A549 (cell line): ENCODE measurements around the gene TMEM183A. TPM values are rescaled to one million over a fixed set of nuclear protein-coding genes. Genes with fewer than 3 reads are reported as not detected.

Experiments
- ATAC-seq, 2 experiments: fragments of 200-7000 bp in 1 of 2; fragments of >200 bp in 1 of 2; cut with Nextera tagmentation in 1 of 2; cut with Tn5 transposase in 1 of 2; 3 replicates each; pipeline versions ENCODE4 v1.8.0 to v1.9.1; 2018 to 2020; ENCODE audit warnings: mild to moderate bottlenecking in 1 of 2, moderate library complexity in 1 of 2
- CTCF ChIA-PET: fragments of 300-600 bp; sonication (Branson Sonifier 250); formaldehyde crosslinking; extraction: SDS; loops from one replicate; lab custom pipeline; 2021; ENCODE audit warnings: antibody characterized with exemption, inconsistent platforms; lab: Yijun Ruan, JAX
- POLR2A ChIA-PET: fragments of 350-600 bp; formaldehyde crosslinking; extraction: SDS; loops from one replicate; lab custom pipeline; 2021; ENCODE audit warnings: antibody characterized with exemption, inconsistent platforms; lab: Yijun Ruan, JAX
- DNase-seq, 2 experiments: peaks; one replicate each; pipeline versions ENCODE4 v3.0.0 to v3.0.0-alpha.2; 2011 to 2016; ENCODE audit warnings: low read depth in 1 of 2, low spot score in 1 of 2
- FAIRE-seq: peaks from 2 replicates; lab custom pipeline; 2011; peaks lifted over from hg19 to GRCh38; lab: Jason Lieb, UNC
- H3K27ac ChIP-seq, 2 experiments: fragments of >200 bp; sonication (Bioruptor Twin); formaldehyde crosslinking; 3 replicates each; pipeline ENCODE4 v1.5.1; 2016 to 2017
- H3K4me1 ChIP-seq: fragments of >200 bp; sonication (Bioruptor Twin); formaldehyde crosslinking; 3 replicates; pipeline ENCODE4 v1.6.1; 2016
- H3K4me2 ChIP-seq: fragments of >200 bp; sonication (Bioruptor Twin); formaldehyde crosslinking; 3 replicates; pipeline ENCODE4 v1.6.1; 2016
- H3K4me3 ChIP-seq: fragments of >200 bp; sonication (Bioruptor Twin); formaldehyde crosslinking; 3 replicates; pipeline ENCODE4 v1.5.1; 2016
- H3K9me3 ChIP-seq: fragments of >200 bp; sonication (Bioruptor Twin); formaldehyde crosslinking; 3 replicates; pipeline ENCODE4 v1.6.1; 2016
- CBX2 ChIP-seq: fragments of 200-600 bp; sonication (generic); IDR thresholded peaks from 2 replicates; pipeline ENCODE4 v1.6.1; 2016; ENCODE audit warnings: low read depth, mild to moderate bottlenecking, borderline replicate concordance
- CEBPB ChIP-seq, 2 experiments: fragments of >200 bp in 1 of 2; sonication (Bioruptor Twin) in 1 of 2; formaldehyde crosslinking in 1 of 2; IDR thresholded peaks; 2 replicates each; pipeline ENCODE4 v1.6.1; 2012 to 2016
- CHD2 ChIP-seq: fragments of 150-350 bp; IDR thresholded peaks from 2 replicates; pipeline ENCODE4 v1.6.1; 2014; ENCODE audit warnings: low read length; ENCODE audit not compliant: partially characterized antibody
- CHD4 ChIP-seq: fragments of 200-600 bp; sonication (generic); IDR thresholded peaks from 2 replicates; pipeline ENCODE4 v1.6.1; 2016; ENCODE audit warnings: antibody characterized with exemption, mild to moderate bottlenecking, borderline replicate concordance
- ESRRA ChIP-seq: fragments of 150-350 bp; IDR thresholded peaks from 2 replicates; pipeline ENCODE4 v1.6.1; 2014; ENCODE audit warnings: mild to moderate bottlenecking, low read length, borderline replicate concordance
- FOSB ChIP-seq: fragments of 250-450 bp; sonication (Bioruptor Pico); IDR thresholded peaks from 2 replicates; pipeline ENCODE4 v1.5.0; 2020; ENCODE audit warnings: mild to moderate bottlenecking, moderate library complexity
- HDAC2 ChIP-seq: fragments of 200-600 bp; sonication (generic); IDR thresholded peaks from 2 replicates; pipeline ENCODE4 v1.6.1; 2016
- HEYL ChIP-seq: fragments of 250-450 bp; sonication (Bioruptor Pico); IDR thresholded peaks from 2 replicates; pipeline ENCODE4 v1.8.0; 2021; ENCODE audit warnings: mild to moderate bottlenecking, moderate library complexity
- HOXB13 ChIP-seq: fragments of 250-450 bp; sonication (Bioruptor Pico); IDR thresholded peaks from 2 replicates; pipeline ENCODE4 v1.5.0; 2020; ENCODE audit warnings: low read depth, mild to moderate bottlenecking, moderate library complexity
- KDM1A ChIP-seq: fragments of 200-600 bp; sonication (generic); IDR thresholded peaks from 2 replicates; pipeline ENCODE4 v1.6.1; 2016; ENCODE audit warnings: low read depth, mild to moderate bottlenecking
- MAFK ChIP-seq: fragments of 450-650 bp; IDR thresholded peaks from 2 replicates; pipeline ENCODE4 v1.6.1; 2014; ENCODE audit not compliant: partially characterized antibody
- MYC ChIP-seq: IDR thresholded peaks from 2 replicates; pipeline ENCODE4 v1.6.1; 2012; ENCODE audit warnings: mild to moderate bottlenecking, inconsistent platforms, low read length, improper control_type of control experiment, borderline replicate concordance
- NFE2L2 ChIP-seq: fragments of 150-350 bp; conservative IDR thresholded peaks from 2 replicates; pipeline ENCODE4 v1.6.1; 2014; ENCODE audit warnings: low read length
- NR3C1 ChIP-seq: fragments of >200 bp; sonication (Bioruptor Twin); formaldehyde crosslinking; IDR thresholded peaks from 3 replicates; pipeline ENCODE4 v1.6.1; 2017
- RFX5 ChIP-seq: fragments of 450-650 bp; IDR thresholded peaks from 2 replicates; pipeline ENCODE4 v1.7.1; 2014; ENCODE audit warnings: antibody characterized with exemption, mild to moderate bottlenecking, moderate library complexity
- SMC3 ChIP-seq: fragments of >200 bp; sonication (Bioruptor Twin); formaldehyde crosslinking; IDR thresholded peaks from 3 replicates; pipeline ENCODE4 v1.6.1; 2018; ENCODE audit warnings: inconsistent platforms
- ZFP36 ChIP-seq: fragments of 450-650 bp; IDR thresholded peaks from 2 replicates; pipeline ENCODE4 v1.6.1; 2014; ENCODE audit warnings: borderline replicate concordance; ENCODE audit not compliant: partially characterized antibody
- ZNF302 ChIP-seq: fragments of 250-450 bp; sonication (Bioruptor Pico); IDR thresholded peaks from 2 replicates; pipeline ENCODE4 v1.9.0; 2021; ENCODE audit warnings: inconsistent platforms, mild to moderate bottlenecking, moderate library complexity
- WGBS: methylation state at CpG from one replicate; pipeline ENCODE4 v1.1.6; 2017; ENCODE audit errors: missing lambda C conversion rate; 5-methylcytosine and 5-hydroxymethylcytosine counted together
- polyA plus RNA-seq, 4 experiments: library from polyadenylated mRNA; depleted of rRNA in 3 of 4; stranded (reverse); fragments of >200 nt; fragmentation: RNase III in 1 of 4; extraction: RNeasy Plus Mini Kit Qiagen cat#74134 plus additional on column Dnase treatment in 1 of 4; gene quantifications; 2 replicates in 3 of 4; 3 replicates in 1 of 4; pipeline ENCODE4 v1.2.3, GENCODE V29; 2011 to 2017
- TF ChIP-seq, protein P1 (sequence below): fragments of >200 bp; sonication (Bioruptor Twin); formaldehyde crosslinking; IDR thresholded peaks from 3 replicates; pipeline ENCODE4 v1.5.1; 2016
- TF ChIP-seq, protein P2 (sequence below): fragments of 250-450 bp; sonication (Bioruptor Pico); IDR thresholded peaks from 2 replicates; pipeline ENCODE4 v1.5.0; 2020; ENCODE audit warnings: low read depth, mild to moderate bottlenecking, moderate library complexity
- TF ChIP-seq, protein P3 (sequence below): fragments of 450-650 bp; IDR thresholded peaks from 2 replicates; pipeline ENCODE4 v1.6.1; 2014; ENCODE audit warnings: antibody characterized with exemption

Gene TMEM183A
- polyA plus RNA-seq, 2 of the 4 experiments (the other 2 are of a cell fraction): 48.4 to 114 TPM

DNA sequence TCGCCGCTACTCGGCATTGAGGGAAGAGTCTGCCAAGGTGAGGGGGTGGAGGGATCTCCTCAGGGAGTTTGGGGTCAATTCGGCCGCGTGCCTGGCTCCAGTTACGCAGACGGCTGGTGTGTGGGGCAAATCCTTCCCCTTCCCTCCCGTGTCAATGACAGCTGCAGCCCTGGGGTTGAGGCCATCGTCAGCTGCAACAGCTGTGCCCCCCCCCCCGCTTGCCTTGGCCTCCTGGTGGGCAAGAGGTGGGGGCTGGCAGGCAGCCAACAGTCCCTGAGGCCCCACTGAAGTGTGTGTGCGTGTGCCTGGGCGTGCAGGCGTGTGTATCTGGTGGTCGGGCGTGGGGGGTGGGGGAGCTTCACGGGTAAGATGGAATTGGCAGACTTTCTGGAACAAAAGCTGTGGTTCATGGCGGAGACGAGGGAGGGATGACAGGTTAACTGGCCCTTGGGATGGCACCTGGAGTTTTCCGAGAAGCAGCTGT lies 44.7 kb downstream of the TMEM183A start (continued):
- TF ChIP-seq HDAC2 (no peak), ZNF302 (CRISPR knock-in tag) (no peak)

DNA sequence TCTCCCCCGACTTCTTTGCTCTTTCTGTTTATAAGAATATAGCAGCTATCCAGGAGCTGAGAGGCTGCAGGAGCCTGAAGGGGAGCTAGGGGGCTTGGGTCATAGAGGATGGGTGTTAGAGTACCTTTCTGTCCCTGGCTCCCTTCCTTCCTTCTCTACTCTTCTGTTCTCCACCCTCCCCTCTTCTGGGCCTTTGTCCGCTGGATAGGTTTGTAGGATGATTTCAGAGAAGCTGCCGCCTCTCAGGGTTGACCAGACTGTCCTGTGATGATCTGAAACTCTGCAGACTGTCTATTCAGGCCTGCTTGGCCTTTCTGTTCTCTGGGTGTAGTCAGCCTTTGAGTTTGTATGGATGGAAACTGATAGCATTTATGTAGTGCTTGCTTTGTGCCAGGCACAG lies 45.4 kb downstream of the TMEM183A start:
- DNase-seq (no peak), ATAC-seq (no peak), FAIRE-seq (no peak)
- Histone ChIP-seq H3K4me3 (no peak overlapping the region), H3K27ac (no peak overlapping the region), H3K4me2 (no peak overlapping the region), H3K9me3 (no peaks in the 10 kb centered on the region), H3K4me1 (no peaks in the 10 kb centered on the region; the same call in 2 of the 3 replicates)
- ChIA-PET POLR2A (no interaction called here), CTCF (interaction anchor here (0.7 to 30.5 kb wide), 4 partner anchors 16 to 574 kb away, joined by 3 to 300 read pairs (median 4); no protein-coding TSS in a partner anchor)
- WGBS: 76% methylated on average over 3 of the region's 3 CpGs
- TF ChIP-seq, protein P1, sequence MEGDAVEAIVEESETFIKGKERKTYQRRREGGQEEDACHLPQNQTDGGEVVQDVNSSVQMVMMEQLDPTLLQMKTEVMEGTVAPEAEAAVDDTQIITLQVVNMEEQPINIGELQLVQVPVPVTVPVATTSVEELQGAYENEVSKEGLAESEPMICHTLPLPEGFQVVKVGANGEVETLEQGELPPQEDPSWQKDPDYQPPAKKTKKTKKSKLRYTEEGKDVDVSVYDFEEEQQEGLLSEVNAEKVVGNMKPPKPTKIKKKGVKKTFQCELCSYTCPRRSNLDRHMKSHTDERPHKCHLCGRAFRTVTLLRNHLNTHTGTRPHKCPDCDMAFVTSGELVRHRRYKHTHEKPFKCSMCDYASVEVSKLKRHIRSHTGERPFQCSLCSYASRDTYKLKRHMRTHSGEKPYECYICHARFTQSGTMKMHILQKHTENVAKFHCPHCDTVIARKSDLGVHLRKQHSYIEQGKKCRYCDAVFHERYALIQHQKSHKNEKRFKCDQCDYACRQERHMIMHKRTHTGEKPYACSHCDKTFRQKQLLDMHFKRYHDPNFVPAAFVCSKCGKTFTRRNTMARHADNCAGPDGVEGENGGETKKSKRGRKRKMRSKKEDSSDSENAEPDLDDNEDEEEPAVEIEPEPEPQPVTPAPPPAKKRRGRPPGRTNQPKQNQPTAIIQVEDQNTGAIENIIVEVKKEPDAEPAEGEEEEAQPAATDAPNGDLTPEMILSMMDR: no peak
- TF ChIP-seq NFE2L2 (no peak), CHD2 (no peak), SMC3 (no peak), RFX5 (no peak), HOXB13 (CRISPR knock-in tag) (no peak), CBX2 (no peak)
- TF ChIP-seq, all 56 proteins: peak for 0

DNA sequence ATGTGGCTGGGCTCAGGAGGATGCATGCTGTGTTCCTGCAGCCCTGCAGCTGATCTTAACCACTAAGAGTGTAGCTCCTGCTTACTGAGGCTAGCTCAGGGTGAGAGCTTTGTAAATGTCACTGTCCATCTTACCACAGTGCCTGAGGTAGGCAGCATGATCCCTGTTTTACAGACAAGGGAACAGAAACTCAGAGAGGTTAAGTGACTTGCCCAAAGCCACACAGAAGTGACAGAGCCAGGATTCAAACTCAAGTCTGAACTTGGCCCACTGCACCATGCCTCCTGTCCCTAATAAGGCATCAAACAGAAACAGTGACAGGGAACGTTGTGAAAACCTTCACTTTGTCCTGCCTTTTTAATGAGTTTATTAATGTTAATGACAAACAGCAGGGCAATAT lies 47.0 kb downstream of the TMEM183A start:
- Histone ChIP-seq H3K4me3 (no peak overlapping the region), H3K9me3 (no peaks in the 10 kb centered on the region)
- TF ChIP-seq FOSB (no peak), MAFK (no peak), NR3C1 (no peak), CHD4 (no peak), KDM1A (no peak), MYC (no peak), CEBPB (IDR thresholded peaks at IDR 0.05) (no peak), ESRRA (no peak), CHD2 (no peak), NFE2L2 (no peak), ZFP36 (no peak), HEYL (CRISPR knock-in tag) (no peak), RFX5 (no peak), SMC3 (no peak)
- TF ChIP-seq, protein P2, sequence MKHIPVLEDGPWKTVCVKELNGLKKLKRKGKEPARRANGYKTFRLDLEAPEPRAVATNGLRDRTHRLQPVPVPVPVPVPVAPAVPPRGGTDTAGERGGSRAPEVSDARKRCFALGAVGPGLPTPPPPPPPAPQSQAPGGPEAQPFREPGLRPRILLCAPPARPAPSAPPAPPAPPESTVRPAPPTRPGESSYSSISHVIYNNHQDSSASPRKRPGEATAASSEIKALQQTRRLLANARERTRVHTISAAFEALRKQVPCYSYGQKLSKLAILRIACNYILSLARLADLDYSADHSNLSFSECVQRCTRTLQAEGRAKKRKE (CRISPR knock-in tag): no peak
- TF ChIP-seq, protein P3, sequence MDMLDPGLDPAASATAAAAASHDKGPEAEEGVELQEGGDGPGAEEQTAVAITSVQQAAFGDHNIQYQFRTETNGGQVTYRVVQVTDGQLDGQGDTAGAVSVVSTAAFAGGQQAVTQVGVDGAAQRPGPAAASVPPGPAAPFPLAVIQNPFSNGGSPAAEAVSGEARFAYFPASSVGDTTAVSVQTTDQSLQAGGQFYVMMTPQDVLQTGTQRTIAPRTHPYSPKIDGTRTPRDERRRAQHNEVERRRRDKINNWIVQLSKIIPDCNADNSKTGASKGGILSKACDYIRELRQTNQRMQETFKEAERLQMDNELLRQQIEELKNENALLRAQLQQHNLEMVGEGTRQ: no peak
- TF ChIP-seq, all 56 proteins: peak for 0
- 5% methylated on average over 1 of the region's 1 CpG for WGBS
- Histone ChIP-seq H3K4me2 (no peak overlapping the region), H3K27ac (no peak overlapping the region), H3K4me1 (peaks cover 5% of the 10 kb centered on the region; the same call in 1 of the 3 replicates)
- no peak for DNase-seq
- ChIA-PET POLR2A (no interaction called here), CTCF (interaction anchor here (0.9 to 30.5 kb wide), 4 partner anchors 12 to 209 kb away, joined by 3 to 300 read pairs (median 3); partner anchors contain the start of gene ADORA1)
- no peak for FAIRE-seq
- no peak for ATAC-seq
